Measurements from ENCODE around the gene RNF10.

RNF10 gene

GRCh38 chr12:120504587-120504986 is 29.6 kb upstream of the RNF10 start:
- H3K27me3 ChIP-seq (ENCODE audit: insufficient read depth, low read length, poor library complexity, severe bottlenecking), result no peaks in the 10 kb centered on the region

GRCh38 chr12:120508537-120508936 is 25.6 kb upstream of the RNF10 start:
- Histone ChIP-seq H3F3A (ENCODE audit: low read depth) (no peaks in the 10 kb centered on the region), H3K36me3 (ENCODE audit: insufficient read depth, low read length) (no peaks in the 10 kb centered on the region), H3K27me3 (ENCODE audit: insufficient read depth, low read length, poor library complexity, severe bottlenecking) (no peaks in the 10 kb centered on the region)

More at GRCh38 chr12:120504587-120504986, 29.6 kb upstream of the RNF10 start:
- Histone ChIP-seq H3K9ac (ENCODE audit: low read depth, low read length, poor library complexity, severe bottlenecking) (no peak overlapping the region), H3K9me3 (ENCODE audit: insufficient read depth, low read depth, low read length) (no peaks in the 10 kb centered on the region), H3K36me3 (ENCODE audit: insufficient read depth, low read length) (no peaks in the 10 kb centered on the region), H4K20me1 (ENCODE audit: insufficient read depth, low read length, poor library complexity, severe bottlenecking) (no peaks in the 10 kb centered on the region), H3K79me2 (ENCODE audit: insufficient read depth, low read length) (no peaks in the 10 kb centered on the region), H3F3A (ENCODE audit: low read depth) (no peaks in the 10 kb centered on the region), H3K4me3 (ENCODE audit: low read length, poor library complexity, severe bottlenecking) (no peak overlapping the region), H3K4me2 (ENCODE audit: low read depth, low read length, poor library complexity, severe bottlenecking) (no peak overlapping the region), H3K4me1 (ENCODE audit: insufficient read depth, low read length, poor library complexity, severe bottlenecking) (no peaks in the 10 kb centered on the region), H3K9me2 (replicated peaks; ENCODE audit: low read depth, low read length) (no peaks in the 10 kb centered on the region), H2AFZ (ENCODE audit: low read length) (no peak overlapping the region)
- TF ChIP-seq, protein P1, sequence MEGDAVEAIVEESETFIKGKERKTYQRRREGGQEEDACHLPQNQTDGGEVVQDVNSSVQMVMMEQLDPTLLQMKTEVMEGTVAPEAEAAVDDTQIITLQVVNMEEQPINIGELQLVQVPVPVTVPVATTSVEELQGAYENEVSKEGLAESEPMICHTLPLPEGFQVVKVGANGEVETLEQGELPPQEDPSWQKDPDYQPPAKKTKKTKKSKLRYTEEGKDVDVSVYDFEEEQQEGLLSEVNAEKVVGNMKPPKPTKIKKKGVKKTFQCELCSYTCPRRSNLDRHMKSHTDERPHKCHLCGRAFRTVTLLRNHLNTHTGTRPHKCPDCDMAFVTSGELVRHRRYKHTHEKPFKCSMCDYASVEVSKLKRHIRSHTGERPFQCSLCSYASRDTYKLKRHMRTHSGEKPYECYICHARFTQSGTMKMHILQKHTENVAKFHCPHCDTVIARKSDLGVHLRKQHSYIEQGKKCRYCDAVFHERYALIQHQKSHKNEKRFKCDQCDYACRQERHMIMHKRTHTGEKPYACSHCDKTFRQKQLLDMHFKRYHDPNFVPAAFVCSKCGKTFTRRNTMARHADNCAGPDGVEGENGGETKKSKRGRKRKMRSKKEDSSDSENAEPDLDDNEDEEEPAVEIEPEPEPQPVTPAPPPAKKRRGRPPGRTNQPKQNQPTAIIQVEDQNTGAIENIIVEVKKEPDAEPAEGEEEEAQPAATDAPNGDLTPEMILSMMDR (conservative IDR thresholded peaks at IDR 0.05; ENCODE audit: low read length), result no peak
- TF ChIP-seq EZH2phosphoT487 (IDR thresholded peaks at IDR 0.05; ENCODE audit: borderline replicate concordance), result no peak

GRCh38 chr12:120514002-120514401 is 20.2 kb upstream of the RNF10 start:
- Histone ChIP-seq H3K79me2 (ENCODE audit: insufficient read depth, low read length) (no peaks in the 10 kb centered on the region), H3K36me3 (ENCODE audit: insufficient read depth, low read length) (no peaks in the 10 kb centered on the region)
- TF ChIP-seq, protein P1 (conservative IDR thresholded peaks at IDR 0.05; ENCODE audit: low read length), result no peak
- TF ChIP-seq EZH2phosphoT487 (IDR thresholded peaks at IDR 0.05; ENCODE audit: borderline replicate concordance), result no peak

More at GRCh38 chr12:120508537-120508936, 25.6 kb upstream of the RNF10 start:
- H3K79me2 ChIP-seq (ENCODE audit: insufficient read depth, low read length), result no peaks in the 10 kb centered on the region
- no peak overlapping the region for H3K4me2 ChIP-seq (ENCODE audit: low read depth, low read length, poor library complexity, severe bottlenecking)
- no peaks in the 10 kb centered on the region for H3K4me1 ChIP-seq (ENCODE audit: insufficient read depth, low read length, poor library complexity, severe bottlenecking)
- H3K9me3 ChIP-seq (ENCODE audit: insufficient read depth, low read depth, low read length), result no peaks in the 10 kb centered on the region
- H3K9me2 ChIP-seq (replicated peaks; ENCODE audit: low read depth, low read length), result no peaks in the 10 kb centered on the region
- no peaks in the 10 kb centered on the region for H4K20me1 ChIP-seq (ENCODE audit: insufficient read depth, low read length, poor library complexity, severe bottlenecking)
- H3K9ac ChIP-seq (ENCODE audit: low read depth, low read length, poor library complexity, severe bottlenecking), result no peak overlapping the region
- H2AFZ ChIP-seq (ENCODE audit: low read length), result no peak overlapping the region
- H3K4me3 ChIP-seq (ENCODE audit: low read length, poor library complexity, severe bottlenecking), result no peak overlapping the region
- TF ChIP-seq, protein P1 (conservative IDR thresholded peaks at IDR 0.05; ENCODE audit: low read length), result no peak
- TF ChIP-seq EZH2phosphoT487 (IDR thresholded peaks at IDR 0.05; ENCODE audit: borderline replicate concordance), result no peak

More at GRCh38 chr12:120514002-120514401, 20.2 kb upstream of the RNF10 start:
- H3K9me2 ChIP-seq (replicated peaks; ENCODE audit: low read depth, low read length), result no peaks in the 10 kb centered on the region
- no peaks in the 10 kb centered on the region for H4K20me1 ChIP-seq (ENCODE audit: insufficient read depth, low read length, poor library complexity, severe bottlenecking)
- H3K27me3 ChIP-seq (ENCODE audit: insufficient read depth, low read length, poor library complexity, severe bottlenecking), result no peaks in the 10 kb centered on the region
- H3K4me2 ChIP-seq (ENCODE audit: low read depth, low read length, poor library complexity, severe bottlenecking), result no peak overlapping the region
- no peaks in the 10 kb centered on the region for H3K9me3 ChIP-seq (ENCODE audit: insufficient read depth, low read depth, low read length)
- H3K9ac ChIP-seq (ENCODE audit: low read depth, low read length, poor library complexity, severe bottlenecking), result no peak overlapping the region
- no peak overlapping the region for H2AFZ ChIP-seq (ENCODE audit: low read length)
- no peak overlapping the region for H3K4me3 ChIP-seq (ENCODE audit: low read length, poor library complexity, severe bottlenecking)
- no peaks in the 10 kb centered on the region for H3K4me1 ChIP-seq (ENCODE audit: insufficient read depth, low read length, poor library complexity, severe bottlenecking)
- H3F3A ChIP-seq (ENCODE audit: low read depth), result no peaks in the 10 kb centered on the region

Measured in Loucy (cell line).